Adrenal gland (tissue), 12 donors: Measurements from ENCODE around the gene SGMS1. TPM values are rescaled to one million over a fixed set of nuclear protein-coding genes. Genes with fewer than 3 reads are reported as not detected.

Experiments
- DNase-seq, 7 donors: peaks; one replicate each; pipeline ENCODE4 v3.0.0-alpha.2; 2019 to 2020
- H3K27ac ChIP-seq, 5 donors: fragments of 200-600 bp; sonication (generic) in 4 of 5; 1 replicate in 3 of 5; 2 replicates in 2 of 5; pipeline versions ENCODE4 v1.5.1 to v1.8.0; 2016 to 2020; ENCODE audit warnings: mild to moderate bottlenecking in 1 of 5
- H3K27me3 ChIP-seq: fragments of 200-600 bp; 2 replicates; pipeline ENCODE4 v1.8.0; 2021
- H3K36me3 ChIP-seq, 2 donors: fragments of 200-600 bp; replicated peaks in 1 of 2; 1 replicate in 1 of 2; 2 replicates in 1 of 2; pipeline versions ENCODE4 v1.5.1 to v1.8.0; 2018 to 2022
- H3K4me1 ChIP-seq, 2 donors: fragments of 200-600 bp; replicated peaks in 1 of 2; 1 replicate in 1 of 2; 2 replicates in 1 of 2; pipeline versions ENCODE4 v1.5.1 to v1.8.0; 2018 to 2021
- H3K4me3 ChIP-seq, 4 donors: fragments of 200-600 bp; sonication (generic) in 3 of 4; one replicate each; pipeline ENCODE4 v1.5.1; 2016 to 2018
- H3K9me3 ChIP-seq, 3 donors: fragments of 200-600 bp; sonication (generic) in 1 of 3; replicated peaks in 1 of 3; 1 replicate in 2 of 3; 2 replicates in 1 of 3; pipeline versions ENCODE4 v1.5.1 to v1.8.0; 2016 to 2021
- POLR2A ChIP-seq, 2 donors: fragments of 450-650 bp; IDR thresholded peaks; one replicate each; pipeline ENCODE4 v1.6.1; 2017; ENCODE audit warnings: antibody characterized with exemption in 2 of 2, mild to moderate bottlenecking in 2 of 2, moderate library complexity in 1 of 2
- WGBS, 4 donors: extraction: QIAGEN DNeasy Blood & Tissue Kit in 2 of 4; methylation state at CpG; one replicate each; pipeline versions ENCODE4 v1.1.5 to v1.1.7; 2013 to 2017; 5-methylcytosine and 5-hydroxymethylcytosine counted together
- intact Hi-C, 2 donors: fragments of 100-400 bp; cut with DNase I; formaldehyde crosslinking; loops; one replicate each; pipeline versions ENCODE4 v1.14.1 to v1.15.0; 2022 to 2023
- polyA plus RNA-seq, 3 donors: library from polyadenylated mRNA; stranded (reverse); fragments of 200-250 nt in 2 of 3; fragments of 350-450 nt in 1 of 3; fragmentation: Illumina TruSeq in 1 of 3; extraction: RNeasy Lipid Tissue Mini Kit (QIAGEN cat#74804) in 1 of 3; gene quantifications; one replicate each; pipeline ENCODE4 v1.2.3, GENCODE V29; 2013 to 2014
- total RNA-seq, 9 donors: library from RNA; depleted of rRNA in 4 of 9; stranded (reverse); fragments of >200 nt in 4 of 9; fragments of 120-200 nt in 1 of 9; fragmentation: NEBNext Ultra II Directional in 1 of 9; extraction: Animal tissue kit (Norgen Biotek cat#: 25700) in 1 of 9; gene quantifications; one replicate each; pipeline versions ENCODE4 v1.1.0 to v1.2.4, GENCODE V29; 2013 to 2023
- TF ChIP-seq, protein P1 (sequence below), 6 experiments: fragments of 450-650 bp in 4 of 6; fragments of 200-600 bp in 2 of 6; sonication (generic) in 1 of 6; IDR thresholded peaks; 1 replicate in 5 of 6; 2 replicates in 1 of 6; pipeline versions ENCODE4 v1.5.1 to v1.8.0; 2016 to 2021; ENCODE audit warnings: antibody characterized with exemption in 6 of 6, mild to moderate bottlenecking in 2 of 6, moderate library complexity in 1 of 6
- donor health status: healthy with polysubstance abuse.
- donor health status: Bipolar disorder and iron deficiency.
- donor health status: DM: yes; HTN: yes; CAD: no.
- donor health status: DM: no; HTN: no; CAD: no.
- donor health status: DM: no; HTN: no; CAD: no.
- donor health status: DM: yes; HTN: yes; CAD: no.

SGMS1 gene
- total and polyA plus RNA-seq, 12 donors: 9.1 to 152 (median 62.2) TPM

DNA sequence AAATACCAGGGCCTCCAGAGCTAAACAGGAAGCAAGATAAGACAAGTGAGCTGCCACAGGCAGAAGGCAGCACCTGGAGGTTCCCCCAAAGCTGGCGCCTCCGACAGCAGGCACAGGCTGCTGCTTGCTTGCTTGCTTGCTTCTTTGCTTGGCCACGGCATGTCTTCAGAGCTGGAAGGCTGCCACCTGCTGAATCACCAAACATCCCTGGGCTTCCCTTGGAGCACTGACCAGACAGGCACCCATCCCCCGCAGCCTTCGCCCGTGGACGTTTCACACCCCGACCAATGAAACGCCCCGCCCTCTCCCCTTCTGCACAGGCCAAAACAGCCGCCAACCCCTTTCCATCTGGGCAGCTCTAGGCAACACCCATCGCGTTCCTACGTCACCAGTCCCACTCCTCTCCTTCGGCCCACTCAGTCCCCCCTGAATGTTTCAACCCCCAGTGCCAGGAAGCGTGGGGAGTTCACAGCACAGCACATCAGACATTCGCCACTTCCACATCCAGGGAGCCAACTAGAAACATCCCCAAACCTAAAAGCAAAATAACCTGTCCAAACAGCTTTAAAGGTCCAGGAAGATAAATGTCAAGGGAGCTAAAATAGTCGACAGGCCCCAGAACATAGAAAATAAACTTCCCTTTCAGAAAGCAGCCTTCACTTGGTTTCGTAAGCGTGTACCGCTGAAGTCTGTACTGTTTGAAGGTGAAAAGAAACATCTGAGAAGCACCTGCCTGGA, 1.6 kb downstream of the SGMS1 start:
- Histone ChIP-seq H3K27me3 (no peaks in the 10 kb centered on the region), H3K36me3 (no peaks in the 10 kb centered on the region), H3K9me3 (no peaks in the 10 kb centered on the region), H3K4me3 (peak overlapping the region; percentile 66 to 93 (median 78)), H3K4me1 (peaks cover 13 to 36% of the 10 kb centered on the region in 2 donors), H3K27ac (peak overlapping the region; percentile 92 to 99 (median 96))
- TF ChIP-seq, protein P1, sequence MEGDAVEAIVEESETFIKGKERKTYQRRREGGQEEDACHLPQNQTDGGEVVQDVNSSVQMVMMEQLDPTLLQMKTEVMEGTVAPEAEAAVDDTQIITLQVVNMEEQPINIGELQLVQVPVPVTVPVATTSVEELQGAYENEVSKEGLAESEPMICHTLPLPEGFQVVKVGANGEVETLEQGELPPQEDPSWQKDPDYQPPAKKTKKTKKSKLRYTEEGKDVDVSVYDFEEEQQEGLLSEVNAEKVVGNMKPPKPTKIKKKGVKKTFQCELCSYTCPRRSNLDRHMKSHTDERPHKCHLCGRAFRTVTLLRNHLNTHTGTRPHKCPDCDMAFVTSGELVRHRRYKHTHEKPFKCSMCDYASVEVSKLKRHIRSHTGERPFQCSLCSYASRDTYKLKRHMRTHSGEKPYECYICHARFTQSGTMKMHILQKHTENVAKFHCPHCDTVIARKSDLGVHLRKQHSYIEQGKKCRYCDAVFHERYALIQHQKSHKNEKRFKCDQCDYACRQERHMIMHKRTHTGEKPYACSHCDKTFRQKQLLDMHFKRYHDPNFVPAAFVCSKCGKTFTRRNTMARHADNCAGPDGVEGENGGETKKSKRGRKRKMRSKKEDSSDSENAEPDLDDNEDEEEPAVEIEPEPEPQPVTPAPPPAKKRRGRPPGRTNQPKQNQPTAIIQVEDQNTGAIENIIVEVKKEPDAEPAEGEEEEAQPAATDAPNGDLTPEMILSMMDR (IDR thresholded peaks at IDR 0.05): peak in 1 of 6 experiments; percentile 16
- TF ChIP-seq POLR2A (IDR thresholded peaks at IDR 0.05): peak; percentile 31 to 64
- 0 to 1% (median 0%) methylated on average over 13 to 21 of the region's 21 CpGs for WGBS, 4 donors
- DNase-seq: peak; percentile 98 to 100 (median 99)
- intact Hi-C loops: loop anchor here in 1 of 2 donors (10.0 kb wide), 1 partner anchor 337 kb away; no protein-coding TSS in a partner anchor

DNA sequence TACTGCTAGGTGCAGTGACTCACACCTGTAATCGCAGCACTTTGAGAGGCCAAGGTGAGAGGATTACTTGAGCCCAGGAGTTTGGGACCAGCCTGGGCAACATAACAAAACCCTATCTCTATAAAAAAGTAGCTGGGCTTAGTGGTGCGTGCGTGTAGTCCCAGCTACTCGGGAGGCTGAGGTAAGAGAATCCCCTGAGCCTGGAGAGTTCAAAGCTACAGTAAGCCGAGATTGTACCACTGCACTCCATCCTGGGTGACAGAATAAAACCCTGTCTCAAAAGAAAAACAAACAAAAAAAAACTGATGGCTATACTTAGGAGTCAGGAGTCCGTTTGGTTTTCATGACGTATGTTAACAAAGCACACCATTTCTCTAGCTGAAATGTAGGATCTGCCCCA, 2.9 kb downstream of the SGMS1 start:
- WGBS, 4 donors: 72 to 82% (median 73%) methylated on average over 7 of the region's 7 CpGs
- DNase-seq: no peak
- TF ChIP-seq, protein P1 (IDR thresholded peaks at IDR 0.05): no peak
- no peak for TF ChIP-seq POLR2A (IDR thresholded peaks at IDR 0.05)

DNA sequence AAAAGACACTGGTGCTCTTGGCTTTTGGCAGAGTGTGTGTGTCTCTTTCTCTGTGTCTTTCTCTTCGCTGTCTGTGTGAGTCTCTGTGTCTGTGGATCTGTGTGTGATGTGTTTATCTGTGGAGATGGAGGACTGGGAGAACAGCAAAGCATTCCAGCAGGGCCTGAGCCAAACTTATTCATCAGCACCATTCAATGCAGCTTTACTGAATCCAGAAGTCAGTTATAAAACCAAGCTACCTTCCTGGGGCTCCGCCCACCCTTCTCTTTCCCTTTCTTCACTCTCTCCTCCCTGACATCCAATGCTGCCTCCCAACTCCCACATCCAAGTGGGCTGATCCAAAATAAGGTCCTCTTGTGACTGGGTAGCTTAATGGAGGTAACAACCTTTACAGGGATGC, 3.9 kb downstream of the SGMS1 start:
- H3K27me3 ChIP-seq: no peaks in the 10 kb centered on the region
- peaks cover 13 to 29% of the 10 kb centered on the region in 2 donors for H3K4me1 ChIP-seq
- TF ChIP-seq, protein P1 (IDR thresholded peaks at IDR 0.05): no peak
- no peak for TF ChIP-seq POLR2A (IDR thresholded peaks at IDR 0.05)
- H3K9me3 ChIP-seq: no peaks in the 10 kb centered on the region
- 87 to 94% (median 94%) methylated on average over 2 of the region's 2 CpGs for WGBS, 4 donors
- no peaks in the 10 kb centered on the region for H3K36me3 ChIP-seq
- DNase-seq: no peak
- peak overlapping the region in 1 of 5 donors; percentile 39 for H3K27ac ChIP-seq
- H3K4me3 ChIP-seq: no peak overlapping the region
- intact Hi-C loops: loop anchor here (10.0 kb wide), 2 partner anchors 55 to 335 kb away; no protein-coding TSS in a partner anchor

More for the DNA sequence above, 2.9 kb downstream of the SGMS1 start:
- H3K27ac ChIP-seq: no peak overlapping the region
- peaks cover 13 to 32% of the 10 kb centered on the region in 2 donors for H3K4me1 ChIP-seq
- no peaks in the 10 kb centered on the region for H3K27me3 ChIP-seq
- no peaks in the 10 kb centered on the region for H3K36me3 ChIP-seq
- intact Hi-C loops: loop anchor here in 1 of 2 donors (10.0 kb wide), 1 partner anchor 336 kb away; no protein-coding TSS in a partner anchor
- no peak overlapping the region for H3K4me3 ChIP-seq
- no peaks in the 10 kb centered on the region for H3K9me3 ChIP-seq

DNA sequence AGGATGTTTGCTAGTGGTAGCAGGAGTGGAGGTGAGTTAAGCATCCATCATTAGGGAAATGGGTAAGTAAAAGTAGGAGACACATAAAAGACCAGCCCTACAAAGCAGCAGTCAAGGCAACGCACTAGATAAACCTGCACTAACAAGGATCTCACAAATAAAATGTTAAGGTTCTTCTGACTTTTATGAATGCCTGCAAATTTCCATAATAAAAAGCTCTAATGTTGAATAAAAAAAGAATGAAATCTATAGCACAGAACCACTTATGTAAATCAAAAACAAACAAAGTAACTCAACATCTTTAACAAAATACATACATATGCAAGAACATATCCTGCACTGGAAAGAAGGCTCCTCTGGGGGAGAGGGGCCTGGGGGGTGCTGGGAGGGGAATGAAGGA, 4.6 kb downstream of the SGMS1 start:
- Histone ChIP-seq H3K4me1 (peaks cover 13 to 29% of the 10 kb centered on the region in 2 donors), H3K4me3 (no peak overlapping the region), H3K27ac (no peak overlapping the region), H3K27me3 (no peaks in the 10 kb centered on the region), H3K9me3 (no peaks in the 10 kb centered on the region), H3K36me3 (no peaks in the 10 kb centered on the region)
- TF ChIP-seq, protein P1 (IDR thresholded peaks at IDR 0.05): no peak
- TF ChIP-seq POLR2A (IDR thresholded peaks at IDR 0.05): no peak
- intact Hi-C loops: loop anchor here (10.0 kb wide), 1 partner anchor 54 kb away; no protein-coding TSS in a partner anchor
- 83 to 97% (median 92%) methylated on average over 1 of the region's 1 CpG for WGBS, 4 donors
- DNase-seq: no peak
